KMS-11 (cell line): Measurements from ENCODE around the gene MAST4.

ENCODE experiments used
- H2AFZ ChIP-seq: fragments of 200-600 bp; sonication (generic); 2 replicates; pipeline ENCODE4 v1.6.1; 2016; ENCODE audit warnings: antibody characterized with exemption, mixed run types, low read depth
- H3K27ac ChIP-seq: fragments of 200-600 bp; sonication (generic); 2 replicates; pipeline ENCODE4 v1.6.1; 2016; ENCODE audit warnings: mild to moderate bottlenecking, mixed run types
- H3K27me3 ChIP-seq: fragments of 200-600 bp; sonication (generic); 2 replicates; pipeline ENCODE4 v1.6.1; 2017; ENCODE audit warnings: mild to moderate bottlenecking, low read depth, mixed run types, moderate library complexity; ENCODE audit not compliant: insufficient read depth
- H3K36me3 ChIP-seq: fragments of 200-600 bp; sonication (generic); 2 replicates; pipeline ENCODE4 v1.6.1; 2017; ENCODE audit warnings: mild to moderate bottlenecking, mixed run types; ENCODE audit not compliant: insufficient read depth
- H3K4me1 ChIP-seq: fragments of 200-600 bp; sonication (generic); 2 replicates; pipeline ENCODE4 v1.6.1; 2016; ENCODE audit warnings: mild to moderate bottlenecking, low read depth, mixed run types; ENCODE audit not compliant: poor library complexity, severe bottlenecking
- H3K4me2 ChIP-seq: fragments of 200-600 bp; sonication (generic); 2 replicates; pipeline ENCODE4 v1.7.0; 2016; ENCODE audit warnings: mild to moderate bottlenecking, mixed run types
- H3K4me3 ChIP-seq: fragments of 200-600 bp; sonication (generic); IDR thresholded peaks from 2 replicates; pipeline ENCODE4 v1.6.1; 2017; ENCODE audit warnings: low read depth, low read length, mixed read lengths; ENCODE audit not compliant: insufficient read depth
- H3K79me2 ChIP-seq: fragments of 200-600 bp; sonication (generic); 2 replicates; pipeline ENCODE4 v1.6.1; 2016; ENCODE audit warnings: low read depth, mixed run types; ENCODE audit not compliant: insufficient read depth
- H3K9ac ChIP-seq: fragments of 200-600 bp; sonication (generic); 2 replicates; pipeline ENCODE4 v1.6.1; 2016; ENCODE audit warnings: mild to moderate bottlenecking, mixed run types
- H4K20me1 ChIP-seq: fragments of 200-600 bp; sonication (generic); 2 replicates; pipeline ENCODE4 v1.6.1; 2016; ENCODE audit warnings: mild to moderate bottlenecking, mixed run types; ENCODE audit not compliant: insufficient read depth
- TF ChIP-seq, protein P1 (sequence below): fragments of 200-600 bp; sonication (generic); conservative IDR thresholded peaks from 2 replicates; pipeline ENCODE4 v1.6.1; 2017; ENCODE audit warnings: low read depth, mild to moderate bottlenecking, antibody characterized with exemption, low read length, moderate library complexity, mixed read lengths

The MAST4 gene

GRCh38 chr5:66839636-66840185 is 243.5 kb downstream of the MAST4 start:
- Histone ChIP-seq H3K27me3 (no peaks in the 10 kb centered on the region), H3K79me2 (no peaks in the 10 kb centered on the region), H3K4me2 (peak overlapping the region; percentile 66), H3K36me3 (no peaks in the 10 kb centered on the region), H3K4me1 (peaks cover 66% of the 10 kb centered on the region), H2AFZ (no peak overlapping the region), H3K4me3 (no peak overlapping the region), H3K27ac (peak overlapping the region; percentile 66), H3K9ac (0 out of 2 replicates have a peak overlapping the region, but pooled peaks have one; percentile 2), H4K20me1 (no peaks in the 10 kb centered on the region)
- TF ChIP-seq, protein P1, sequence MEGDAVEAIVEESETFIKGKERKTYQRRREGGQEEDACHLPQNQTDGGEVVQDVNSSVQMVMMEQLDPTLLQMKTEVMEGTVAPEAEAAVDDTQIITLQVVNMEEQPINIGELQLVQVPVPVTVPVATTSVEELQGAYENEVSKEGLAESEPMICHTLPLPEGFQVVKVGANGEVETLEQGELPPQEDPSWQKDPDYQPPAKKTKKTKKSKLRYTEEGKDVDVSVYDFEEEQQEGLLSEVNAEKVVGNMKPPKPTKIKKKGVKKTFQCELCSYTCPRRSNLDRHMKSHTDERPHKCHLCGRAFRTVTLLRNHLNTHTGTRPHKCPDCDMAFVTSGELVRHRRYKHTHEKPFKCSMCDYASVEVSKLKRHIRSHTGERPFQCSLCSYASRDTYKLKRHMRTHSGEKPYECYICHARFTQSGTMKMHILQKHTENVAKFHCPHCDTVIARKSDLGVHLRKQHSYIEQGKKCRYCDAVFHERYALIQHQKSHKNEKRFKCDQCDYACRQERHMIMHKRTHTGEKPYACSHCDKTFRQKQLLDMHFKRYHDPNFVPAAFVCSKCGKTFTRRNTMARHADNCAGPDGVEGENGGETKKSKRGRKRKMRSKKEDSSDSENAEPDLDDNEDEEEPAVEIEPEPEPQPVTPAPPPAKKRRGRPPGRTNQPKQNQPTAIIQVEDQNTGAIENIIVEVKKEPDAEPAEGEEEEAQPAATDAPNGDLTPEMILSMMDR, result no peak

DNA sequence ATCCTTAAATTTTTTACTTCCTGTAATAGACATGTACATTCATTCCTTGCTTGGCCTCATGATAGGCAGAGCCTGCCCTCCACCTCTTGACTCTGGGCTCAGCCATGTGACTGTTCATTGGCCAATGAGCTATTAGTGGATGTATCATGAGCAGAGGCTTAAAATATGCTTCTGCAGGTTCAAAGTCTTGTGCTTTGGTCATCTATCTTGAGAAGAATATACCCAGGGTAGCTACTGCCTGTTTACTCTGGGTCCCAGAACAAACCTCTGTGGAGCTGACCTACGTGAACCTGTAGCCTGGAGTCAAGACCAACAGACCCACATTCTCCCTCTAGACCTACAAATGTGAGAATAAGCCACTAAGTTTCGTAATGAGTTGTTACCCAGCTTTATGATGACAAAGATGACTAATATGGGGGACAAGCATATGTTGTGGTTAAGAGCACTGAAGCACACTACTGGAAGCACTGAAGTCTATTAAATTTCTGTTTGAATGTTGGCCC is 244.4 kb downstream of the MAST4 start:
- H3K9ac ChIP-seq, result 0 out of 2 replicates have a peak overlapping the region, but pooled peaks have one; percentile 10

GRCh38 chr5:66841264-66841663 is 245.1 kb downstream of the MAST4 start:
- no peaks in the 10 kb centered on the region for H3K27me3 ChIP-seq
- H3K27ac ChIP-seq, result peak overlapping the region; percentile 66
- 0 out of 2 replicates have a peak overlapping the region, but pooled peaks have one; percentile 10 for H3K9ac ChIP-seq
- no peaks in the 10 kb centered on the region for H3K79me2 ChIP-seq
- no peak overlapping the region for H3K4me3 ChIP-seq
- H2AFZ ChIP-seq, result no peak overlapping the region
- H3K4me1 ChIP-seq, result peaks cover 59% of the 10 kb centered on the region
- H4K20me1 ChIP-seq, result no peaks in the 10 kb centered on the region
- H3K36me3 ChIP-seq, result no peaks in the 10 kb centered on the region
- H3K4me2 ChIP-seq, result peak overlapping the region; percentile 66
- TF ChIP-seq, protein P1, result no peak

More for the DNA sequence above, 244.4 kb downstream of the MAST4 start:
- no peaks in the 10 kb centered on the region for H3K27me3 ChIP-seq
- TF ChIP-seq, protein P1, result no peak
- H3K4me3 ChIP-seq, result no peak overlapping the region
- peak overlapping the region; percentile 66 for H3K4me2 ChIP-seq
- peaks cover 61% of the 10 kb centered on the region for H3K4me1 ChIP-seq
- no peaks in the 10 kb centered on the region for H3K79me2 ChIP-seq
- H4K20me1 ChIP-seq, result no peaks in the 10 kb centered on the region
- H2AFZ ChIP-seq, result peak overlapping the region; percentile 1; the same call in 1 of the 2 replicates
- peak overlapping the region; percentile 66 for H3K27ac ChIP-seq
- H3K36me3 ChIP-seq, result no peaks in the 10 kb centered on the region

DNA sequence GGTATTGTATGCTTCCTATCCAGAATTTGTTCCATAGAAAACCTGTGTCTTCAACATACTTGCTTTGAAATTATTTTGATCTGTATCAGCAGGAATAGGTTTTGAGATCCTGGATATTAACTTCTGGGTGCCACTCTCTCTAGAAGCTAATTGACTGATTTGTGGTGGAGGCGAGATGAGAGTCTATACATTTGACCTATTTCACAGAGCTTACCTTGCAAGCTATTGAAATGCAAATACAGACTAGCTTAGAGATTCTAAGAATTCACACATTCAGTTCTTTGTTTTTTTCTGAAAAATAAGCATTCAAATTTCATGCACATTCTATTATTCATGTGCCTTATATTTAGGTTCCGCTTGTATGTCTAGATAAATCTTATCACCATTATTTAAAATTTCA is 246.3 kb downstream of the MAST4 start:
- no peaks in the 10 kb centered on the region for H3K36me3 ChIP-seq
- no peak overlapping the region for H3K4me3 ChIP-seq
- no peaks in the 10 kb centered on the region for H3K79me2 ChIP-seq
- H2AFZ ChIP-seq, result no peak overlapping the region
- no peaks in the 10 kb centered on the region for H4K20me1 ChIP-seq
- H3K9ac ChIP-seq, result no peak overlapping the region
- TF ChIP-seq, protein P1, result no peak
- H3K27ac ChIP-seq, result no peak overlapping the region
- no peaks in the 10 kb centered on the region for H3K27me3 ChIP-seq
- peaks cover 59% of the 10 kb centered on the region for H3K4me1 ChIP-seq
- H3K4me2 ChIP-seq, result peak overlapping the region; percentile 7; the same call in 1 of the 2 replicates
